Amniotic stem cell (primary cell): ENCODE results near the gene RNU6-9.

Source experiments
- DNase-seq: peaks from one replicate; lab custom pipeline; 2025; lab: John Stamatoyannopoulos, UW

Gene RNU6-9

GRCh38 chr19:936175-936546, 42.9 kb downstream of the RNU6-9 start:
- no peak for DNase-seq

GRCh38 chr19:937259-937694, 44.0 kb downstream of the RNU6-9 start:
- no peak for DNase-seq

GRCh38 chr19:938233-938923, 45.1 kb downstream of the RNU6-9 start:
- no peak for DNase-seq

GRCh38 chr19:939439-939838, 46.2 kb downstream of the RNU6-9 start:
- DNase-seq = no peak

- DNase-seq = no peak
Observed at GRCh38 chr19:939922-940321, 46.6 kb downstream of the RNU6-9 start.

GRCh38 chr19:940591-941291, 47.5 kb downstream of the RNU6-9 start:
- DNase-seq = no peak

- no peak for DNase-seq
Observed at GRCh38 chr19:941292-942132, 48.2 kb downstream of the RNU6-9 start.

GRCh38 chr19:942133-942645, 48.9 kb downstream of the RNU6-9 start:
- DNase-seq = no peak
